ENCODE measurements around the gene MAPK11. TPM values are rescaled to one million over a fixed set of nuclear protein-coding genes. Genes with fewer than 3 reads are reported as not detected.

MAPK11 gene
- 27.4 and 31.8 TPM in 2 replicates for total RNA-seq

GRCh38 chr22:50269970-50270665, at the start of gene MAPK11:
Gene MAPK11, minus strand, starts transcription at chr22:50270380. Its CDS starts 88 bp downstream, at chr22:50270292.

GRCh38 chr22:50306753-50307749, 36.9 kb upstream of the MAPK11 start, which contains the start of gene PLXNB2:
Gene PLXNB2, minus strand, starts transcription at chr22:50307646. Its CDS starts 17,062 bp downstream, at chr22:50290584.

GRCh38 chr22:50261615-50262459, 8.3 kb downstream of the MAPK11 start, which contains the start of gene MAPK12:
Gene MAPK12, minus strand, starts transcription at chr22:50261683. Its CDS starts 174 bp downstream, at chr22:50261509.

GRCh38 chr22:50250555-50251476, 19.4 kb downstream of the MAPK11 start, which contains the start of gene HDAC10:
Gene HDAC10, minus strand, starts transcription at chr22:50251265. Its CDS starts 233 bp downstream, at chr22:50251032.

GRCh38 chr22:50244420-50245213, 25.6 kb downstream of the MAPK11 start, which contains the start of gene TUBGCP6:
Gene TUBGCP6, minus strand, starts transcription at chr22:50245023. Its CDS starts 564 bp downstream, at chr22:50244459.

Other genes with a start within 250 kb of the MAPK11 start
- not detected in 2 replicates for gene TTLL8, start 212.1 kb downstream of the MAPK11 start, total RNA-seq
- gene MLC1, start 185.0 kb downstream of the MAPK11 start, total RNA-seq = under 0.01 TPM in 1 of 2 replicates, not detected in the other
- 7.9 and 61.9 TPM in 2 replicates for gene MOV10L1, start 180.4 kb downstream of the MAPK11 start, total RNA-seq
- gene PANX2, start 99.6 kb downstream of the MAPK11 start, total RNA-seq = 0.16 and 1.0 TPM in 2 replicates
- gene TRABD, start 84.5 kb downstream of the MAPK11 start, total RNA-seq = 20.7 and 28.8 TPM in 2 replicates
- 23.2 and 27.6 TPM in 2 replicates for gene SELENOO, start 69.4 kb downstream of the MAPK11 start, total RNA-seq
- 16.4 and 36.6 TPM in 2 replicates for gene TUBGCP6, start 25.4 kb downstream of the MAPK11 start, total RNA-seq
- gene HDAC10, start 19.1 kb downstream of the MAPK11 start, total RNA-seq = 15.1 and 33.9 TPM in 2 replicates
- gene MAPK12, start 8.7 kb downstream of the MAPK11 start, total RNA-seq = 61.7 and 93.9 TPM in 2 replicates
- gene PLXNB2, start 37.3 kb upstream of the MAPK11 start, total RNA-seq = 63.8 and 185 TPM in 2 replicates
- gene DENND6B, start 56.6 kb upstream of the MAPK11 start, total RNA-seq = 2.0 and 2.3 TPM in 2 replicates
- gene PPP6R2, start 72.9 kb upstream of the MAPK11 start, total RNA-seq = 47.9 and 75.4 TPM in 2 replicates
- gene SBF1, start 204.7 kb upstream of the MAPK11 start, total RNA-seq = 33.2 and 63.9 TPM in 2 replicates
- 0.16 and 3.2 TPM in 2 replicates for gene ADM2, start 211.2 kb upstream of the MAPK11 start, total RNA-seq
- gene MIOX, start 216.5 kb upstream of the MAPK11 start, total RNA-seq = not detected in 2 replicates
- gene LMF2, start 237.3 kb upstream of the MAPK11 start, total RNA-seq = 24.3 and 34.7 TPM in 2 replicates
- gene NCAPH2, start 237.8 kb upstream of the MAPK11 start, total RNA-seq = 26.9 and 30.9 TPM in 2 replicates